ENCODE measurements around the gene FLRT1.

FLRT1 gene

DNA sequence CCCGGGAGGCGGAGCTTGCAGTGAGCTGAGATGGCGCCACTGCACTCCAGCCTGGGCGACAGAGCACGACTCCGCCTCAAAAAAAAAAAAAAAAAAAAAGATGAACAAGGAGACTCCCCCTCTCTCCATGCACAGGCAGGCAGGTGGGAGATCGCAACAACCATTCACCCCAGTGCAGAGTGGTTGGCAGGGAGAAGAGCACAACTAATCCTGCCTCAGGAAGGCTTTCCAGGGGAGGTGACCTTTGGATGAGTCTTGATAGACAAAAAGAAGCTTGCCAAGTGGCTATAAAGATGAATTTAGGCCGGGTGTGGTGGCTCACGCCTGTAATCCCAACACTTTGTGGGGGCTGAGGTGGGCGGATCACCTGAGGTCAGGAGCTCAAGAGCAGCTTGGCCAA is 30.0 kb downstream of the FLRT1 start:
- DNase-seq (ENCODE audit: low read depth) = no peak

DNA sequence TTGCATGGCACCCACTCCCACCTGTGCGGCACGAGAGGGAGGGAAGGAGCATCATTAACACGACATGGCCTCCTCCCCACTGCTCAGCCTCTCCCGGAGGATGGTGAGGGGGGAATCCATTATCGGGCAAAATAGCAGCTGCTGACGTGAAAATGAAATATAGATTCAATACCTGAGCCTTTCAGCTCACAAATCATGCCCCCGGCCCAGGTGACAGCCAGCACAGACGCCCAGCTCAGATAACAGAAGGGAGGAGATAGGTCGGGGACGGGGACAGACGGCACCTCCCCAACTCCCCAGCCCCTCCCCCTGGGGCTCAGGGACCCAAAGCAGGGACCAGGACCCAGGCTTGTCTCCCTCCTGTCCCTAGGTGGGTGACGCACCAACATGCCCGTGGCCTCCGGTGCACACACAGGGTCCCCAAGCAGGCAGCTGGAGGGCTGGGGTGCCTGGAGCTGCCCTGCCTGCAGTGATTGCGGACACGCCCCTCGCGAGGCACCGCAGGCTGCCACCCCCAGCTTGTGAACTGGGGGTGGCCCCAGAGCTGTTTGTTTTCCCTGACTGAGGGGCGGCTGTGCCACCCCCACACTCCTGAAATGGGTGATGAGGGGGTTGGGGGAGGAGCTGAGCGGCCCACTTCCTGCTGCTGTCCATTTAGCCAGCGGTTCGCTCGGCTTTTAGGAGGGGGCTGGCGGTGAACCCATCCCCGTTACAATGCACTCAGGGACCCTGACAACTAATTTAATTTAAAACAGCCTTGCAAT is 31.7 kb downstream of the FLRT1 start:
- no peak for DNase-seq (ENCODE audit: low read depth)

DNA sequence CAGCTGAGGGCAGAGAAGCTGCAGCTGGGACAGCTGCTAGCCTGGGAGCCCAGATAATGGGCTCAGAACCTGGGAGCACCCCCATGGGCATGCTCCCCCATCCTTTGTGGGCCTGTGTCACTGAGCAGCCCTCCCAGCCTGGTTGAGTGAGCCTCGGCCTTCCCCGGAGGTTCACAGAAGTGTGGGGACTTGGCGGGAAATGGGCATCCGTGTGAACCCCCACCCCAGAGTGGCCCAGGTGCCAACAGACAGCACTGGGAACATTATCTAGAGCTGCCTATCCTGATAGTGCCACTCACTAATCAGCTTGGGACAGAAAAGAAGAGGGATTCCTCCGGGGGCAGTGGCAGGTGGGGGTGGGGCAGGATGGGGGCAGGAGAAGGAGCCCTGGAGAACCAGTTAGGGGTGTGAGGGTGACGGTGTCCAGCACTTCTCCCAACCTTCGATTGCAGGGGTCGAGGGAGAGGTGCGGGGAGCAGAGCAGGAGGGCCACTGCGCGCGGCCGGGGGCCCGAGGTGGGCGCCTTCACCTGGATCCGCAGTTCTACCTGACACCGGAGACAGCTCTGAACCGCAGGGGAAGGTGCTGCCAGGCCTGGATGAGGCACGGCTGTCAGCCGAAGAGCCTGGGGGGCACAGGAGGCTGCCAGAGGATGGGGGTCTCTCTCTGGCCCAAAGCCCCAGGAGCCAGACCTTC is 33.1 kb downstream of the FLRT1 start:
- no peak for DNase-seq (ENCODE audit: low read depth)

DNA sequence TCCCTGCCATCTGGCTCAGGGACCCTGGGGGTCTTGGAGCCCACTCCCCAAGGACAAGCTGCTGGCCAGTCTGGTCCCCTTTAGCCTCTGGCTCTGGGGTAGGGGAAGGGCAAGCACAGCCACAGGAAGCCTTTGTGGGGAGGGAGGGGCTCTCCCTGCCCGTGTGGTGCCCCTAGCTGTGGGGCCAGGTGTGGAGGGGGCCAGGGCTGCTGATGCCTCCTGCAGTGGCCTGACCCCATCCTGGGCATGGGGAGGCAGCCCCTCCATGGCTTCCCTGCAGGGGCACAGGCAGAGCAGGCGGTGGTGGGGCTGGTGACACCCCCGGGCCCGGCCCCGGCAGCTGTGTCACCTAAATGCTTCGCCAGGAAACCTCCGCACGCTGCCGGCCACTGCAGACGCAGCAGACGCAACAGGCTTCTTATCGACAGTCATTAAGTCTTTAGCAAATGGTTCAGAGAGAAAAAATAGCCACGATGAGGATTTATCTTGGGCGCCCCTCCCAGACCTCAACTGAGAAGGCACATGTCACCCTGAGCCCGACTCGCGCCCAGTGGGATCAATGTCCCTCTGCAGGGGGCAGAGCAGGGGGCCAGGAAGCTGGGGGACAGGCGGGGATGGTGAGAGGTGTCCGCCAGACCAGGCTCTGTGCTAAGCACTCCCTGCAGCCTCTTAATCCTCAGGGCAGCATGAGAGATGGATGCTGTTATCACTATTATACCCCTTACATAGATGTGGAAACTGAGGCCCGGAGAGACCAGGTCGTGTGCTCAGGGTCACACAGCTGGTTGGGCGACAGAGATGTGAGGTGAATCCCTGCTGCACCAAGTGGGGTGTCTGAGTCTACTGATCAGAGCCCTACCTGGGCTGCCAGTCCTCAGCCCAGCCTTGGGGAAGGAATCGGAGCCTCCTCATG is 33.9 kb downstream of the FLRT1 start:
- no peak for DNase-seq (ENCODE audit: low read depth)

DNA sequence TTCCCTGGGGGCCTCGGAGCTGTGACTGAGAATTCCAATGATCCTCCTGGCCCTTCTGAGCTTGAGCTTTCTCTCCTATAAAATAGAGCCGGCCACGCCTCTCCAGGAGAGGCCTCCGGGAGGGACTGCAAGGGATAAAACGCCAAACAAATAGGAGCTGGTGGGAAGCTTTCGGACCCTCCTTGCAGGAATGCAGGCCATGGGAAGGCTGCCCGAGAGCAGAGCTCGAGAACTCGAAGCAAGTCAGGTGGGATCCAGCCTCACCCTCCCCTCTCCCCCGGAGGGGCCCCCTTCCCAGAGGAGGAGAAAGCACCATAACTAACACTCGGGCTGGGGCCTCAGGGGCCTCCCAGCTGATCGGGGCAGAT is 34.6 kb downstream of the FLRT1 start:
- no peak for DNase-seq (ENCODE audit: low read depth)

DNA sequence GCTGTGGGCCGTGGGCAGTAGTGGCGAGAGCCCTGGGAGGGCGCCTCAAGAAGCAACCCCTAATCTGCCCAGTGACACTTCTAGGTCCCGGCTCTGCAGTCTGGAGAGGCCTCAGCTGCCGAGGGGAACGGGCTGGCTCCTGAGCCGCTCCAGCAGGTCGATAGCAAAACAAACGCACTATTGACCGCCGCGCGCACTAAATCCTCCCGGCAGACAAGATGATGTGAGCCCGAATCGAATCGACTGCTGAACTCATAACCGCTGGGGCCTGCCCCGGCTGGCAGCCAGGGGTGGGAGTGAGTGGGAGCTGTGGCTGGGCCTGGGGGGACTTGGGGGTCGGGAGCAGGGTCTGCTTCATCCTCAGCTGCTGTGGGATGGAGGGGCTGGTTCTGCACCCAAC is 36.1 kb downstream of the FLRT1 start:
- DNase-seq (ENCODE audit: low read depth) = no peak

DNA sequence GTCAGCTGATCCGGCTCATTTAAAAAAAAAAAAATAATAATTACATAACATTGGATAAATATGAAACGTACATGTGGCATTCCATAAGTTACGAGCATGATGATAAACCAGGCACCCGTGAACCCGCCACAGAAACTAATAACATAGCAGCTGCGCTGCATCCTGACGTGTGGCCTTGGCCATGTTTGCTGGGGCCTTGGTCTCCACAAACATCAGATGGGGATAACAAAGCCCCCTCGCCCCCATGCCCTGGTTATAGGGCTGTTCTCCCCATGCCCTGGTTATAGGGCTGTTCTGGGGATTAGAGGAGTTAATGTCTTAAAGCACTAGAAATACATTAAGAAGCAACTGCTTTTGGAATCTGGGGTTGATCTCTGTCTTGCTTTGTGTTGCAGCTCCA is 36.7 kb downstream of the FLRT1 start:
- no peak for DNase-seq (ENCODE audit: low read depth)

DNA sequence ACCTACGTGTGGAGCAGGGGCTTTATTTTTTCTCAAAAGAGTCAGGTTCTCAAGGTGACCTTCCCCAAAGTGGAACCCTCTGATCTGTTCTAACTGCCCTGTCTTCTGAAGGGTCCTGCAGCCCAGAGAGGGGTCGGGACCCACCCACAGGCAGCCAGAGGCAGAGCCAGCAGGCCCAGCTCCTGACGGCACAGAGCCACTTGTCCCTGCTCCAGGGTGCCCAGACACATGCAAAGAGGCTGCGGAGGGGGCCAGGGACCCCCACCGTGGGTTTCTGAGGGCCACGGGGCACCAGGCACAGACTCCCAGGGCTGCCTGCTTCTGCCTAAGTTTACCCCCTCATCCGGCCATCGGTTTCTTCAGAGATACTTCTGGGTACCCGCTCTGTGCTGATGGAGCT is 37.1 kb downstream of the FLRT1 start:
- no peak for DNase-seq (ENCODE audit: low read depth)

DNA sequence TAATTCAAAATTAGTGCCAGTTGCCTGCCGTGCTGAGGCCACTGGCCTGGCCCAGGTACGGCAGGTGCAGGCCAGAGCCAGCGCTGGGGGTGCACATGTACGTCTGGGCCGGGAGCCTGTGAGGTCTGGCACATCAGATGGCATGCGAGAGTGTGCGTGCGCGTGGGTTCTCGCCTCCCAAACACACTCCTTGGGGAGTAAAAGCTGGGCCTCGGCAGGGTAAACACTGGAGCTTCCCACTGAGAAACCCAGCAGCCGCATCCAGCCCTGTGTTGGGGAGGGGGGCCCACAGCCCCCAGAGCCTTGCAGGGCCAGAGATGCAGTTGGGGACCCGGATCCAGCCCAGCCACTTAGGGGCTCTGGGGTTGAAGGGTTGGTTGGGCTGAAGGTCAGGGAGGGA is 37.8 kb downstream of the FLRT1 start:
- no peak for DNase-seq (ENCODE audit: low read depth)

DNA sequence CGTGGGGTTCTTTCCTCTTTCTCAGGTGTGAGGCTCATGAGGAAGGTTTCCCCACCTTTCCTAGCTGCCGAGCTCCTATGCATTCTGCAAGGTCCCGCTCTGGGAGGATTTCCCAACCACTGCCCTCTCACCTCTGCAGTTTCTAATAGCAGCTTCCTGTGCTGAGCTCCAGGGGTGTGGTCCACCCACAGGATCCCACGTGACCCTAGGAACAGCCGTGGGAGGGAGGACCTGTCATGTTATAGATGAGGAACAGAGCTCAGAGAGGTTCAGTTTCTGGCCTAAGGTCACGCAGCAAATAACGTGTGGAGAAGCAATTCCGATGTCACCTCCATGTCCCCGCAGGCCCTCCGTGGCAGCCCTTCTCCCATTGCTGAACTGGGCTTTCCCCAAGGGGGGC is 38.5 kb downstream of the FLRT1 start:
- DNase-seq (ENCODE audit: low read depth) = no peak

DNA sequence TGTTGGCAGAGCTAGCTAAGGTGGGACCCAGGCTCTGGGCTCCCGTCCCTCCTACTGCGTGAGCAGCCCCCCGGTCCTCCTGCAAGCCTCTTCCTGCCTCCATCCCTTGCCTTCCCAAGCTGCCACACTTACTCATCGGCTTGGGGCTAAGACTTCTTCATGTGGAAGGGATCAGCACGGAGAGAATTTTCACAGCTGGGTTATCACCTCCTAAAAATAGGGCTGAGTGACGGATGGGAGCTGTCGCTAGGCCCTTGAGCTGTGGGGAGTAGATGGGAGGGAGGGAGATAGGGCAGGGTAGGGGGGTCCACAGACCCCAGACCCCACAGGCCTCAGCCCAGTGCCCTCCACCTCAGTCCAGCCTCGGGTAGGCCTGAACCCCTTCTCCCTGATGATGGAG is 41.0 kb downstream of the FLRT1 start:
- DNase-seq (ENCODE audit: low read depth) = no peak

DNA sequence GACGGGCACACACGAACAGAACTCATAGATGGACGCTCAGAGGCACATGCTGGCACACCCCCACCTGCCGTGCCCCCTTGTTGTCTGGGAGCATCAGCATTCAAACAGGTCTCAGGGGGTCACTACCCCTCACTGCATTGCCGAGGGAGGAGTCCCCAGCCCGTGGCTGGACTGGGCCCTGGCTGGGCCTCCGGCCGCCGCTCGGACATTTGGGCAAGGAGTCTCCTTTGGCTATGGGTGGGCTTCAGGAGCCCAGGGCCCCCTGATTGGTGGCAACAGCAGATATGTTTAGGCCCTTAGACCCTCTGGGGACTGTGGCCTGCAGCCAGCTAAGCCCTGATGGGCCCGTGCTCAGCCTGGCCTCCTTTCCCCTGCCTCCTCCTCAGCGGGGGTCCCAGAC is 41.9 kb downstream of the FLRT1 start:
- no peak for DNase-seq (ENCODE audit: low read depth)

DNA sequence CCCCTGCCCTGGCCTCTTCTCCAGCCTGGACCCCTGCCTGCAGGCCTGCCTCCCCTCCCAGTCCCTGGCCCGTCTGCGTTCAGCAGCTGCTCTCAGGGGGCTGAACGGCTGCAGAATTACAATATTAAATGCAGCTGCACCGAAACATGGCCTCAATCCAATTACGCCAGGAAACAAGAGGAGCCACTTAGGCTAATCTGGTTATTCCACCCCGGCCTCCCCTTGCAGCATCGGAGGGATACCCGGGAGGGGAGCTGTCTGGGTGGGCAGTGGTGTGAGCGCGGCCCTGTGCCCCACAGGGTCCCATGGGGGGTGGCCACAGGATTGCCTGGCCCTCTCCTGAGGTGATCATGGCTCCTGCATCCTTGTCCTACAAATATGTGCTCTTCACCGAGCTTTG is 42.6 kb downstream of the FLRT1 start:
- DNase-seq (ENCODE audit: low read depth) = no peak

DNA sequence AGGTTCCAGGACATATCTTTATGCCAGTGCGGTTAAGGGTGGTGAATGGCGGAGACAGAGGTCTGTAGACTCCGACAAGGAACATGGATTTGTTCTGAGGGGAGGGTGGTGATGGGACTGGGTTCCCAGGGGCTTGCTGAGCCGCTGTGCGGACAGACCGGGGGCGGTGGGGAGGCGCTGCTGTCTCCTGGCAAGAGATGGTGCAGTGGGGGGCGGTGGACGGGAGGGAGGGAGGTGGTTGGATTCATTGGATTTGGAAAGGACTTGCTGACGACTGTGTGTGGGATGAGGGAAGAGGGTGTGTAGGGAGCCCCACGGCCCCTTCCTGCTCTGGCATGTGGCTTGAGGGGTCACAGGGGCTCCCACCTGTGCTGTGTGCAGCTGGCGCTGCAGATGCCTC is 43.2 kb downstream of the FLRT1 start:
- DNase-seq (ENCODE audit: low read depth) = no peak

DNA sequence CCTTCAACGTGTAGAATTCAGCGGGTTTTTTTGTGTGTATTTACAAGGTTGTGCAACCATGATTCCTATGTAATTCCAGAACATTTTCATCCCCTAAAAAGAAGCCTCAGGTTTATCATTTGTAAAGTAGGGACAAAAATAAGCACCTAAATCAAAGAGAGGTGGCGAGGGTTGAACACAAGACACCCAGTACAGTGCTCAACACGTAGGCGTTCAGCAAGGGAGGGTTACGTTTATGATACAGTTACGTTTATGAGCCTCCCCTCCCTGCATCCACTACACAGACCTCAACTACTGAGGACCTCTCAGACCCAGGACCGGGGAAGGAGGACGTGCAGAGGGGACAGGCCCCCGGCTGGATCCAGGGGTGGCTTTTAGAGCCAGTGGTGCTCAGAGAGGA is 44.7 kb downstream of the FLRT1 start:
- DNase-seq (ENCODE audit: low read depth) = no peak

DNA sequence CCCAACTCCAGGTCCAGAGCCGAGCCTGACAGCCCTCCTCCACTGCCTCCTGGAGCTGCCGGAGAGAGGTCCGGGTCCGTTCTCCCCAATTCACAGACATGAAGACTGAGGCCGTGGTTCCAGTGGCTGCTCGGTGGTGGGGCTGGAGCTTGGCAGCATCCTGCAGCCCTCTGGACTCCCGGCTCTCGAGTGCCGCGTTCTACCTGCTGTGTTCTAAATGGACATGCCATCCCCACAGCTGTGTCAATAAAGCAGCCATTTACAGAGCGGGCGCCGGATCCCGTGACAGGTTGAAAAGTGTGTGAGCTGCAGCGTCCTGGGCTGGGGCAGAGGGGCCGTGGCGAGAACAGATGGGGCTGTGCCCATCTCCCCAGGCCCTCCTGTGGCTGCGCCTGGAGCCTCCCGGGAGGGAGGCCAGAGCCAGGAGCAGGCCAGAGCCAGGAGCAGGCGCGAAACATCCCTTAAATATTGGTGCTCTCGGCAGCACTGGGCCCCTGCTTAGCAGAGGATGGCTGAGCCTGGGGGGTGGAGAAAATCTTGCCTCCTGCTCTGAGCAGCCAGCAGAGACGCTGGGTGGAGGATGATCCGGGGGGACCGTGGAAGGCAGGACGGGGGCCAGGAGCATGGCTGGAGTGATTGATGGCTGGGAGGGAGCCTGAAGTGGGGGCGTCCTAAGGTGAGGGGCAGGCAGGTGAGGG is 46.2 kb downstream of the FLRT1 start:
- no peak for DNase-seq (ENCODE audit: low read depth)

DNA sequence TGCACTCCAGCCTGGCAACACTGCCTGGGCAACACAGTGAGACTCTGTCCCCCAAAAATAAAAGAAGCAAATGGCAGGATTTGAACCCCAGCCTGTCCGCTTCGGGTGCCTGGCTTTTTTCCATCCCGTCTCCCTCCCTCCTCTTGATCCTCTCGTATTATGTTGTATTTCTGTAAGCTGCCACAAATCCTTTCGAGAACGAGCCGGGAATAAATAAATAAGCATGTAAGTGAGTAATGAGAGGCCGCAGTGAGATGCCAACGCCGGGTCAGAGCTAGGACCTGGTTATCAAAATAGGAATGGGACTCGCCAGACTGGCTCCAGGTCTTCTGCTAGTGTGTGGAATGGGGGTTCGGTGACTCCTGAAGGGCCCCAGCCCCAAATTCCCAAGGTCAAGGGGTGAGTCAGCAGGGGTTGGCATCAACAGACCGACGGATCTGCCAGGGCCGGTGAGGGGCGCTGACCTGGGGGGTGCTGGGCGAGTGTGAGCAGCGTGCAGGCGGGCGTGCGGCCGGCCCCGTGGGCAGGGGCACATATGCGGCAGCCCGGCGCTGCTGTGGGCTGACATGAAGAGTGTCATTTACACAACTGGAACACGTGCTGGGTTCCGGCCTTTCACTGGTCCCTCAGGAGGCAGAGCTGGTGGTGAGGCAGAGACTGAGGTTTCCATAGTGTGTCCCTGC is 47.8 kb downstream of the FLRT1 start:
- no peak for DNase-seq (ENCODE audit: low read depth)

DNA sequence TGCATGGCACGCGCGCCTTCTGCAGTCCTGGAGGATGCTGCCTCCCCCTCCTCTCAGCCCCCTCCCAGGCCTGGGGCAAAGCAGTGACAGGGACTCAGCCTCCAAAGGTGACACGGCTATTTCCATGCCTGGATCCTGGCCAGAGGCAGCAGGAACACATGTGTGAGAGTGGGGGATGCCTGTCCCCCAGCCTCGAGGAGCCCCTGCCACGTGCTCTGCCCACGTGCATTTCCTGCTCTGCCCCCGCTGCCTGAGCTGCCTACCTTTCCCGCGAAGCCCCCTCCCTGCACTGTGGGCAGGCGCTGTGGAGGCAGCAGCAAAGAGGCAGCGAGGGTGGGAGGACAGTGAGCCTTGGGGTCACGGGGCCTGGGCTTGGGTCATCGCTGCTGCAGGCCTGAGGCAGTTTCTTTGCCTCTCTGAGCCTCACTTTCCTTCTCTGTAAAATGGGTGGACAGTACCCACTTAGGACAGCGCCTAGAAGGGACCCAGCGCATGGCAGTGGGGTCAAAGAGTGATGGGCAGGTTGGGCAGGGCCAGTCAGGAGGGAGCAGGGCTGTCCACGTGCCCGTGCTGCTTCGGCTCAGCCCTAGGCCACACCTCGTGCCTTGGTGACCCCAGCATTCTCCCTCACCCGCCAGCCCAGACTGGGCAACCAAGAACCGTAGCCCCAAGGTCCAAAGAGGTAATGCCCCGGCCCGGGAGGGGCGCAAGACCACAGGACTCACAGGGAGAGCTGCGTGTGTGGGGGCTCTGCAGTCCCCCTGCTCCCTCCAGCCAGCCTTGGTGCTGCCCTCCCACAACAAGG is 48.6 kb downstream of the FLRT1 start:
- DNase-seq (ENCODE audit: low read depth) = no peak

DNA sequence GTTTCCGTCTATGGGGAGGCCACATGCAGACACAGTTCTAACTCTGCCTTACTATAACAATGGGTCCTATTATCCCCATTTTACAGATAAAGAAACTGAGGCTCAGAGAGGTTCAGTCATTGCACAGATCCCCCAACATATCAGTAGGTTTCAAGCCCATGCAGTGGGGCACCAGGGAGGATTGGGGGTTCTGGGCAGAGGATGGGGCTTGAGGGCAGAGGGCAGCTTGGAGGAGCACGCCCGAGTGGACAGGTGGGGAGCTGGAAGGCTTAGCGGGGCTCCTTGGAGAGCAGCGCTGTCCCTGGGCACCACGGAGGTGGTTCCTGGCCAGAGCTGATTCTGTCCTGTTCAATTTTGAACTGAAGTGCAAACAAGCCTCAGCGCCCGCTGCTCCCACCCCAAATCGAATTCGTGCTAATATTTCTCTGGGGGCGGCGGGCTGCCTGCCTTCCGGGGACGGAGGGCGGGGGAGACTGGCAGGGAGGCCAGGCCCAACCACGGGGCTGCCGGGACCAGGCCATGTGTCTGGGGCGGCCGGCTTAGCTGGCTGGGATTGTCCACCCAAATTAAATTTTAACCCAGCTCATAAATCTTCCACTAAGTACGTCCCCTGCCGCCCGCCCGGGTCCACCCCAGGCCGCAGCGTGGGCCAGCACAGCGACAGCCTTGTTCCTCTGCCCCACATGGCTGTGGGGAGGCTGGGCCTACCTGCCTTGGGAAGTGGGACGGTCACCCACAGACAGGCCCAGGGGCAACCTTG is 49.4 kb downstream of the FLRT1 start:
- DNase-seq (ENCODE audit: low read depth) = no peak

Data from activated T-helper 9 cell treated with anti-CD3 and anti-CD28 coated beads, Interleukin-2, amount 50 U/mL, for 16 hours (primary cell).